HG02884 (cell line): Measurements from ENCODE around the gene B3GAT1.
"Not testable (repeated sequence)": the region's sequence is repeated elsewhere in the genome, so short reads cannot be mapped to it uniquely, and the experiment has no call there.

Experiments
- ATAC-seq: cut with Tn5 transposase; IDR thresholded peaks from one replicate; pipeline ENCODE4 v1.9.1; 2021; ENCODE audit warnings: mild to moderate bottlenecking, moderate library complexity; ENCODE audit not compliant: unreplicated experiment

The B3GAT1 gene

GRCh38 chr11:134358165-134358855, 53.7 kb downstream of the B3GAT1 start:
- no peak for ATAC-seq

DNA sequence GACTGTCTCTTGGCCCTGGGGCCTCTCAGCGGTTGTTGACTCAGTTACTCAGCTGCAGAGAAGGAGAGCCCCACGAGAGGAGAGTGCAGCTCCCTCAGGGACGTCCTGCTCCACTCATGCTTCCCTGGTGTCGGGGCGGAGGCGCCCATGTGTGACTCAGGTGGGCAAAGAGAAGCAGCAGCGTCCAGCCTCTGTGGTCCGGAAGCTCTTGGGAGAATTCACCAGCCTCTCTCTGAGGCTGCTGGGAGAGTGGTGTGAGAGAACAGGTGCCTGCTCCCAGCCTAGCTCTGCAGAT, 54.5 kb downstream of the B3GAT1 start:
- no peak for ATAC-seq

- no peak for ATAC-seq
These were observed 55.1 kb downstream of the B3GAT1 start for GRCh38 chr11:134356656-134357544.

GRCh38 chr11:134355656-134356055, 56.4 kb downstream of the B3GAT1 start:
- no peak for ATAC-seq

DNA sequence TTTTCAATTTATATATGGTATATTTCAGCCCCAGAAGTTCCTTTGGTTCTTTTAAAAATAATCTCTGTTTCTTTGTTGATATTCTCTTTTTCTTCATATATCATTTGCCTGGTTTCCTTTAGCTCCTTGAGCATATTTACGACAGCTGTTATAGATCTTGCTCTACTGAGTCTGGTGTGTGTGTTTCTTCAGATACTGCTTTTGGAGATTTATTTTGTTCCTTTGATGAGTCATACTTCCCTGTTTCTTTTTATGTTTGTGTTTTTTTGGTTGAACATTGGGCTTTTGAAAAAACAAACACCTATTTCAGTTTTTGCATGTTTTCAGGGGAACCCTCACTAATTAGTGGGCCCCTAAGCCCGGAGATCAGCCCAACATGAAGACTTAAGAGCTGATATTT, 56.9 kb downstream of the B3GAT1 start:
- ATAC-seq: no peak

- no peak for ATAC-seq
These were observed 59.9 kb downstream of the B3GAT1 start for GRCh38 chr11:134352111-134352510.

GRCh38 chr11:134350381-134350780, 61.7 kb downstream of the B3GAT1 start:
- no peak for ATAC-seq

- ATAC-seq: no peak
These were observed 62.2 kb downstream of the B3GAT1 start for GRCh38 chr11:134349802-134350355.

GRCh38 chr11:134349109-134349801, 62.8 kb downstream of the B3GAT1 start:
- ATAC-seq: no peak

DNA sequence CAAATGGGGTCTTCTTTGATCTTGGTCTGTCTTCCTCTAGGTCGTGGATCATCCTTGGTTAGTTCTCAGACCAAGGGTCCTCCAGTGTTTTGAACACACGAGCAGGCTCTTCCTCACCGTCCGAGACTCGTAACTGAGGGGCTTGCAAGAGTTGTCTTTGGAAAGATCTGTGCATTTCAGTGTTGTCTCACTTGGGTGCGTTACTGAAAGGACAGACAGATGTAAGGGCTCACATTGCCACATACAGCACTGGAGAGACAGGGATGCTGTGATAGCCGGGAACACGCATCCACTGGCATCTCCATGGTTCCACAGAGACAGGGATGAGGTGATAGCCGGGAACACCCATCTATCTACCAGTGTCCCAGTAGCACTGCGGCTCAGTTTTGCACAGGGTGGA, 64.6 kb downstream of the B3GAT1 start:
- no peak for ATAC-seq

DNA sequence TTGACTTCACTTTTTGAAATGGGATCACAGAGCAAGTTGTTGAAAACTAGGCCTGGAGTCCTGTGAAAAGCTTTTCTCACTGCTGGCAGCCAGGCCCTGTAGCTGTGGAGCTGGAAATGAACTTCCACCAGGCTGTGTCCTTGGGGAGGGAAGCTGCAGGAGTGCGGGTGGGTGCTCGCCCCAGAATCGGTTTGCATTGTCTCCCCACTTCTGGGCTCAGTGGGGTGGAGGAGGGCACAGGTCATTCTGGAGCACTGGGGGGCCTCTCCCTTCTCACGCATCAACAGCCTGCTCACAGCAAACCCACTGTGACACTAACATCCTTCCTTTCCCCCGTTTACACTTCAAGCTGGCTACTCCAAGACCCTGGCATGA, 65.1 kb downstream of the B3GAT1 start:
- no peak for ATAC-seq

GRCh38 chr11:134346101-134346975, 65.7 kb downstream of the B3GAT1 start:
- ATAC-seq: no peak

- ATAC-seq: no peak
These were observed 66.8 kb downstream of the B3GAT1 start for GRCh38 chr11:134345237-134345550.

- ATAC-seq: not testable (repeated sequence)
These were observed 67.4 kb downstream of the B3GAT1 start for GRCh38 chr11:134344497-134345236.

DNA sequence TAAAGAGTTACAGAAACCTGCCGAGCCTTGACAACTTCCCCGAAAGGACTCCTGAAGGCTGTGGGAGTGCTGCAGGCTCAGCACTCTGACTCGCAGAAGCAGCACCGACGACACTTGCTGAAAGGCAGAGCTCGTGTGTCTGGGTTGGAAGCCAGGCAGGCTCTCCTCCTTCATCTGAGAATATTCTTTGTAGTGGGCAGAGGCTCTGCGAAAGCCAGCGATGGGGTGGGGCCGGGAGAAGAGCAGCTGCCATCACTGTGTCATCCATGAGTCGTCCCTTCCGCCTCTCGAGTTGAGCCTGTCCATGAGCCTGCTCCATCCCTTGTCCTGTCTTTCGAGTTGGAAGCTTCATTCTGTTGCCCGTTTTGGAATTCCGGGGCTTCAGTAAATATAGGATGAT, 68.4 kb downstream of the B3GAT1 start:
- no peak for ATAC-seq

GRCh38 chr11:134342572-134343340, 69.3 kb downstream of the B3GAT1 start:
- ATAC-seq: no peak

- no peak for ATAC-seq
These were observed 70.1 kb downstream of the B3GAT1 start for GRCh38 chr11:134341805-134342571.

DNA sequence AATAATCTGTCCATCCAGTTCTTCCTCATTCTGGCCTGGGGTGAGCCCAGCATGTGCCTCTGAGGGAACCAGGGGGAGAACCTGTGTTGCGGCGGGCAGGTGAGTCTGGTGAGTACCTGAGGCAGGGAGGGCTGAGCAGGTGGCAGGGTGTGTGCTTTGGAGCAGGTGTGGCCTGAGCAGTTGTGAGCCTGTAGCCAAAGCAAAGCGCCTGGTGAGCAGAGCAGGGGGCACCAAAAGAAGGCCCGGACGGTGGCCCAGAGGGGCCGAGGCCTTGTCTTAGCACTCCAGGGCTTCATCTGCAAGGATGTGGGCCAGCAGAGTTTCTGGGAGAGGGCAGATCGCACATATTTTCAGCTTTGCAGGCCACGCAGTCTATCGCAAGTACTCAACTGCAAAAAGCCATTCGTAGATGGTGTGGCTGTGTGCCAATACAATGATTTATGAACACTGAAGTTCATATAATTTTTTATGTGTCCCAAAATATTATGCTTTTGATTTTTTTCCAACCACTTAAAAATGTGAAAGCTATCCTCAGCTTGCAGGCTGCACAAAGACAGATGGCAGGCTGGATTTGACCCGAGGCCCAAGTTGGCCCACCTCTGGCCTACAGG, 71.6 kb downstream of the B3GAT1 start:
- no peak for ATAC-seq
